ACC112 (cell line): Measurements from ENCODE around the gene RFNG.

Experiments used
- H2AFZ ChIP-seq: fragments of 200-600 bp; sonication (generic); one replicate; pipeline ENCODE4 v1.6.0; 2017; ENCODE audit warnings: antibody characterized with exemption, low read length; ENCODE audit not compliant: unreplicated experiment
- H3K27ac ChIP-seq: fragments of 200-600 bp; sonication (generic); 2 replicates; pipeline ENCODE4 v1.5.1; 2014; ENCODE audit warnings: low read depth, mild to moderate bottlenecking, antibody characterized with exemption, low read length, moderate library complexity
- H3K27me3 ChIP-seq: fragments of 200-600 bp; sonication (generic); 2 replicates; pipeline ENCODE4 v1.6.1; 2014; ENCODE audit warnings: mild to moderate bottlenecking, antibody characterized with exemption, low read length, moderate library complexity, mixed read lengths; ENCODE audit not compliant: insufficient read depth
- H3K36me3 ChIP-seq: fragments of 200-600 bp; sonication (generic); 2 replicates; pipeline ENCODE4 v1.6.1; 2016; ENCODE audit warnings: mild to moderate bottlenecking, antibody characterized with exemption, low read length, moderate library complexity, mixed read lengths; ENCODE audit not compliant: insufficient read depth
- H3K4me1 ChIP-seq: fragments of 200-600 bp; sonication (generic); one replicate; pipeline ENCODE4 v1.6.1; 2016; ENCODE audit warnings: low read length, mixed read lengths; ENCODE audit not compliant: insufficient read depth, unreplicated experiment, control insufficient read depth
- H3K4me3 ChIP-seq: fragments of 200-600 bp; sonication (generic); 2 replicates; pipeline ENCODE4 v1.5.1; 2014; ENCODE audit warnings: mild to moderate bottlenecking, low read depth, low read length
- H3K79me2 ChIP-seq: fragments of 200-600 bp; sonication (generic); one replicate; pipeline ENCODE4 v1.6.0; 2016; ENCODE audit warnings: low read length; ENCODE audit not compliant: control insufficient read depth, unreplicated experiment, insufficient read depth

The RFNG gene

DNA sequence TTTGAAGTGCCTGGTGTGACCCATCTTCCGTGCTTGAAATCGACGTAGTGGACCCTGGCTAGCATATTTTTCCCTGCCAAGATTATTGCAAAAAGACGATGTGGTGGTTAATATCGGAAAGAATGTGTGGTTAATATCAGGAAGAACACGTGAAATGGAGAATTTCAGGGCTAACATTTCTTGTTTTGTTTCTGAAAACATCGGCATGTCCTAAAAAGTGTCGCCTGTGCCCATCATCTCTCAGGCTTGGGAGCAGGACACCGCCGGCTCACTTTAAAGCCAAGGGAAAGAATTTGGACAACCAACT, 13.8 kb downstream of the RFNG start:
- no peak overlapping the region for H3K27ac ChIP-seq
- no peaks in the 10 kb centered on the region for H3K36me3 ChIP-seq
- peak overlapping the region; percentile 80 for H3K4me3 ChIP-seq
- no peaks in the 10 kb centered on the region for H3K27me3 ChIP-seq
- H3K4me1 ChIP-seq = peaks cover 4% of the 10 kb centered on the region
- H3K79me2 ChIP-seq = no peaks in the 10 kb centered on the region
- peak overlapping the region; percentile 49 for H2AFZ ChIP-seq

GRCh38 chr17:82037092-82037888, 14.3 kb downstream of the RFNG start, which contains the start of gene DCXR:
TSS of gene DCXR (minus strand) at chr17:82037697. CDS start at chr17:82037682, 15 bp downstream.
- H3K27me3 ChIP-seq = no peaks in the 10 kb centered on the region
- H3K36me3 ChIP-seq = no peaks in the 10 kb centered on the region
- H3K4me1 ChIP-seq = peaks cover 4% of the 10 kb centered on the region
- H3K79me2 ChIP-seq = no peaks in the 10 kb centered on the region
- peak within 1 kb of the TSS; percentile 57; the same call in 1 of the 2 replicates for H3K27ac ChIP-seq
- peak within 1 kb of the TSS; percentile 80 for H3K4me3 ChIP-seq
- peak within 1 kb of the TSS; percentile 49 for H2AFZ ChIP-seq

GRCh38 chr17:82036634-82037091, 14.9 kb downstream of the RFNG start:
- Histone ChIP-seq H3K36me3 (no peaks in the 10 kb centered on the region), H3K27ac (no peak overlapping the region), H3K4me1 (peaks cover 7% of the 10 kb centered on the region), H3K4me3 (peak overlapping the region; percentile 80), H3K27me3 (no peaks in the 10 kb centered on the region), H2AFZ (peak overlapping the region; percentile 48), H3K79me2 (no peaks in the 10 kb centered on the region)

GRCh38 chr17:82035956-82036633, 15.5 kb downstream of the RFNG start:
- no peak overlapping the region for H3K27ac ChIP-seq
- H3K4me3 ChIP-seq = peak overlapping the region; percentile 80

GRCh38 chr17:82035488-82035887, 16.1 kb downstream of the RFNG start:
- Histone ChIP-seq H3K4me1 (peaks cover 7% of the 10 kb centered on the region), H3K36me3 (no peaks in the 10 kb centered on the region), H3K79me2 (no peaks in the 10 kb centered on the region), H2AFZ (no peak overlapping the region), H3K27me3 (no peaks in the 10 kb centered on the region), H3K4me3 (no peak overlapping the region), H3K27ac (no peak overlapping the region)

More at GRCh38 chr17:82035956-82036633, 15.5 kb downstream of the RFNG start:
- no peaks in the 10 kb centered on the region for H3K79me2 ChIP-seq
- no peaks in the 10 kb centered on the region for H3K36me3 ChIP-seq
- no peak overlapping the region for H2AFZ ChIP-seq
- H3K27me3 ChIP-seq = no peaks in the 10 kb centered on the region
- peaks cover 7% of the 10 kb centered on the region for H3K4me1 ChIP-seq

DNA sequence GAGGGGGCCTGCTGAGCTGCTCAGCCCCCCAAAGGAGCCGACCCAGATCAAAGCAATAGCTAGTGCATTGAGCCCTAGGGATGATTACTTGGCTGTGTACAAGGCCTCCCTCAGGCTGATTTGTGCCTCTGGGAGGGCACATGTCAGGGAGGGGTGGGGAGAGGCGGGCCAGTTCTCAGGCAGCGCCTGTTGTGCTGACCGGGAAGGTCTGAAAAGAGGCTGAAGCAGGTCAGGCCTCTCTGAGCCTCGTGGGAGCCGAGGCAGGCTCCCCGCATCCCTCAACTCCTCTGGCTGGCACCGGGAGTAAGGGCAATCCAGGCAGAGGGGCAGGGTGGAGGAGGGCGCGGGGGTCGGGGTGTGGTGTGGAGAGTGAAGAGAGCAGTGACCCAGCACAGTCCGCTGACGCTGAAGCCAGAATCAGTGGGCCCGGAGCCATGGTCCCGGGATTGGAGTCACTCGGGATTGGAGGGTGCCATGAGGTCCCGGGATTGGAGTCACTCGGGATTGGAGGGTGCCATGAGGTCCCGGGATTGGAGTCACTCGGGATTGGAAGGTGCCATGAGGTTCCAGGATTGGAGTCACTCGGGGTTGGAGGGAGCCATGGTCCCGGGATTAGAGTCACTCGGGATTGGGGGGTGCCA, 17.1 kb downstream of the RFNG start:
- Histone ChIP-seq H3K36me3 (no peaks in the 10 kb centered on the region), H2AFZ (no peak overlapping the region), H3K27me3 (no peaks in the 10 kb centered on the region), H3K27ac (no peak overlapping the region), H3K4me1 (peaks cover 7% of the 10 kb centered on the region), H3K79me2 (no peaks in the 10 kb centered on the region), H3K4me3 (no peak overlapping the region)

- H3K79me2 ChIP-seq = no peaks in the 10 kb centered on the region
- H3K4me3 ChIP-seq = no peak overlapping the region
- H3K27me3 ChIP-seq = no peaks in the 10 kb centered on the region
- no peak overlapping the region for H3K27ac ChIP-seq
- no peaks in the 10 kb centered on the region for H3K36me3 ChIP-seq
- no peak overlapping the region for H2AFZ ChIP-seq
- peaks cover 7% of the 10 kb centered on the region for H3K4me1 ChIP-seq
Observed at GRCh38 chr17:82033359-82034085, 18.1 kb downstream of the RFNG start.

DNA sequence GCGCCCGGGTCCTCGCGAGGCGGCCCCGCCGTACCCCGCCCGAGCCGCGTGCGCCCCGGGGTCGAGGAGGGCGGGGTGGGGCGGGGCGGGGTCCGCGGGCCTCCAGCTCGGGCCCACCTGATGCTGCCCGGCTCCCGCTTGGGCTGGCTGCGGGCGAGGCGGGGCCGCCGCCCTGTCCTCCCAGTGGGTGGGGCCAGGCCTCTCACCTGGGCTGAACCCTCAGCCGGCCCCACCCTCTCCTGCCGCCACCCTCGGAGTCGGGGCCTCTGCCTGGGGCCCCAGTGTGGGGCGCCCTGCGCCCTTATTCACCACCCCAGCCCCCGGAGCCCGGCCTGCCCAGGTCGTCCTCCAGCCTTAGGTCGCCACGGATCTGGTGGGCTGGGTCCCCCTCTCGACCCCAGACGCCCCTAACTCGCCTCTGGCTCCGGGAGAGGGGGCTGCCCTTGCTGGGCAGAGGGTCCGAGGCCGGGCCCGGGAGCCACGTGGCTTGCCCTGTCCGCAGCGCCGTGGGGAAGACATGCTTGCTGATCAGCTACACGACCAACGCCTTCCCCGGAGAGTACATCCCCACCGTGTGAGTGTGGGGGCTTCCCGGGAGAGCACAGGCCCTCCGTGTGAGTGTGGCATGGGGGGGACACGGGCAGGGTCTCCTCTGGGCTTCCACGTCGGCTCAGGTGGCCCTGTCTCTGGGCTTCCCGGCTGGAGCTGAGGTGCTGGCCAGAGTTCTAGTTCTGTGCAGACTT, 19.6 kb downstream of the RFNG start:
- Histone ChIP-seq H3K27me3 (no peaks in the 10 kb centered on the region), H2AFZ (no peak overlapping the region), H3K27ac (no peak overlapping the region), H3K36me3 (no peaks in the 10 kb centered on the region), H3K4me1 (peaks cover 7% of the 10 kb centered on the region), H3K79me2 (no peaks in the 10 kb centered on the region), H3K4me3 (peak overlapping the region; percentile 74)

DNA sequence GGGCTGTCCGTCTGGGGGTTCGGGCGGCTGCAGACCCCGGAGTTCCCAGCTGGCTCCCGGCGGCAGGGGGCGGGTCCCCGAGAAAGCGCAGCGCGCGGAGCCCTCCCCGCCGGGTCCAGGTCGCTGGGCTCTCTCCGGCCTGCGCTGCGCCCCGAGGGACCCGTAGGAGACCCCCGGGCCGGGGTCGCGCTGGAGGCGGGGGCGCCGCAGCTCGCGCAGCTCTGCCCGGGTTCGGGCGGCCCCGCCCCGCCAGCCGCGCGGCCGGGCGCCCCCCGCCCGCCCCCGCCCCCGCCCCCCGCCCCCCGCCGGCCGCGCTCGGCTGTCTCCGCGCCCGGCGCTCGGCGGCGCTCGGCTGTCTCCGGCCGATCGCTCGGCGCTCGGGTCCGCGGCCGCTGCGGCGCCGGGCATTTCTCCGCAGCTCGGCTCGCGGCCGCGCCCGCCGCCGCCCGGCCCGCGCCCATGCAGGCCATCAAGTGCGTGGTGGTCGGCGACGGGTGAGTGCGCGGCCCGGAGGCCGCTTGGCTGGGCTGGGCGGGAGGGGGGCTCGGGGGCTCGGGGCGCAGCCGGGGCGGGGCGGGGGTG, 20.2 kb downstream of the RFNG start, which contains the start of gene RAC3:
RAC3 (plus strand) TSS at position 376 of the 582 bp plus-strand sequence; CDS start at position 460, 84 bp downstream.
- no peaks in the 10 kb centered on the region for H3K27me3 ChIP-seq
- peak within 1 kb of the TSS; percentile 33 for H2AFZ ChIP-seq
- peaks cover 4% of the 10 kb centered on the region for H3K4me1 ChIP-seq
- H3K79me2 ChIP-seq = no peaks in the 10 kb centered on the region
- no peak within 1 kb of the TSS for H3K27ac ChIP-seq
- H3K36me3 ChIP-seq = no peaks in the 10 kb centered on the region
- peak within 1 kb of the TSS; percentile 74 for H3K4me3 ChIP-seq
